Stomach (tissue), 4 donors: ENCODE measurements around the gene CTH.
"Not testable (repeated sequence)": the region's sequence is repeated elsewhere in the genome, so short reads cannot be mapped to it uniquely, and the experiment has no call there.

Experiments used
- POLR2A ChIP-seq, 4 donors: fragments of 450-650 bp; IDR thresholded peaks; one replicate each; pipeline ENCODE4 v1.6.1; 2016; ENCODE audit warnings: antibody characterized with exemption in 4 of 4, control low read depth in 2 of 4, mild to moderate bottlenecking in 1 of 4, moderate library complexity in 1 of 4
- POLR2AphosphoS5 ChIP-seq, 3 donors: sonication (generic); formaldehyde crosslinking; IDR thresholded peaks; one replicate each; pipeline ENCODE4 v1.6.1; 2016; ENCODE audit warnings: antibody characterized with exemption in 3 of 3
- TF ChIP-seq, protein P1 (sequence below), 7 experiments: fragments of 450-650 bp in 4 of 7; fragments of 200-600 bp in 3 of 7; sonication (generic) in 3 of 7; IDR thresholded peaks; one replicate each; pipeline ENCODE4 v1.5.1; 2016 to 2019; ENCODE audit warnings: antibody characterized with exemption in 7 of 7, control low read depth in 2 of 7, mild to moderate bottlenecking in 1 of 7

DNA sequence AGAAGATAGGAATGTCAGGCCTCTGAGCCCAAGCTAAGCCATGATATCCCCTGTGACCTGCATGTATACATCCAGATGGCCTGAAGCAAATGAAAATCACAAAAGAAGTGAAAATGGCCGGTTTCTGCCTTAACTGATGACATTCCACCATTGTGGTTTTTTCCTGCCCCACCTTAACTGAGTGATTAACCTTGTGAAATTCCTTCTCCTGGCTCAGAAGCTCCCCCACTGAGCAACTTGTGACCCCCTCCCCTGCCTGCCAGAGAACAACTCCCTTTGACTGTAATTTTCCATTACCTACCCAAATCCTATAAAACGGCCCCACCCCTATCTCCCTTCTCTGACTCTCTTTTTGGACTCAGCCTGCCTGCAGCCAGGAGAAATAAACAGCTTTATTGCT lies 37.5 kb upstream of the CTH start:
- not testable (repeated sequence) for TF ChIP-seq POLR2A, POLR2AphosphoS5 (IDR thresholded peaks at IDR 0.05)
- TF ChIP-seq, protein P1, sequence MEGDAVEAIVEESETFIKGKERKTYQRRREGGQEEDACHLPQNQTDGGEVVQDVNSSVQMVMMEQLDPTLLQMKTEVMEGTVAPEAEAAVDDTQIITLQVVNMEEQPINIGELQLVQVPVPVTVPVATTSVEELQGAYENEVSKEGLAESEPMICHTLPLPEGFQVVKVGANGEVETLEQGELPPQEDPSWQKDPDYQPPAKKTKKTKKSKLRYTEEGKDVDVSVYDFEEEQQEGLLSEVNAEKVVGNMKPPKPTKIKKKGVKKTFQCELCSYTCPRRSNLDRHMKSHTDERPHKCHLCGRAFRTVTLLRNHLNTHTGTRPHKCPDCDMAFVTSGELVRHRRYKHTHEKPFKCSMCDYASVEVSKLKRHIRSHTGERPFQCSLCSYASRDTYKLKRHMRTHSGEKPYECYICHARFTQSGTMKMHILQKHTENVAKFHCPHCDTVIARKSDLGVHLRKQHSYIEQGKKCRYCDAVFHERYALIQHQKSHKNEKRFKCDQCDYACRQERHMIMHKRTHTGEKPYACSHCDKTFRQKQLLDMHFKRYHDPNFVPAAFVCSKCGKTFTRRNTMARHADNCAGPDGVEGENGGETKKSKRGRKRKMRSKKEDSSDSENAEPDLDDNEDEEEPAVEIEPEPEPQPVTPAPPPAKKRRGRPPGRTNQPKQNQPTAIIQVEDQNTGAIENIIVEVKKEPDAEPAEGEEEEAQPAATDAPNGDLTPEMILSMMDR (IDR thresholded peaks at IDR 0.05) = not testable (repeated sequence)
